NCI-H69 (cell line): ENCODE results near the gene COX7A2L.
"Not testable (repeated sequence)": the region's sequence is repeated elsewhere in the genome, so short reads cannot be mapped to it uniquely, and the experiment has no call there.

Experiments used
- DNase-seq: peaks from one replicate; lab custom pipeline; 2025; lab: John Stamatoyannopoulos, UW

COX7A2L gene

GRCh38 chr2:42360890-42361727, at the start of gene COX7A2L:
TSS of gene COX7A2L (minus strand) at chr2:42361217. CDS start at chr2:42361161, 56 bp downstream.
- peak; percentile 95 for DNase-seq

- DNase-seq = no peak
Observed at GRCh38 chr2:42408009-42408408, 47.0 kb upstream of the COX7A2L start.

GRCh38 chr2:42407476-42407875, 46.5 kb upstream of the COX7A2L start:
- DNase-seq = no peak

- no peak for DNase-seq
Observed at GRCh38 chr2:42404676-42405075, 43.7 kb upstream of the COX7A2L start.

GRCh38 chr2:42401773-42402172, 40.8 kb upstream of the COX7A2L start:
- no peak for DNase-seq

- not testable (repeated sequence) for DNase-seq
Observed at GRCh38 chr2:42398052-42398451, 37.0 kb upstream of the COX7A2L start.

GRCh38 chr2:42393320-42393719, 32.3 kb upstream of the COX7A2L start:
- not testable (repeated sequence) for DNase-seq

- DNase-seq = no peak
Observed at GRCh38 chr2:42392191-42392590, 31.2 kb upstream of the COX7A2L start.

GRCh38 chr2:42390401-42390969, 29.5 kb upstream of the COX7A2L start:
- no peak for DNase-seq

GRCh38 chr2:42386682-42387081, 25.7 kb upstream of the COX7A2L start:
- peak; percentile 4 for DNase-seq

GRCh38 chr2:42385225-42385624, 24.2 kb upstream of the COX7A2L start:
- DNase-seq = peak; percentile 26

- DNase-seq = no peak
Observed at GRCh38 chr2:42383855-42384530, 23.0 kb upstream of the COX7A2L start.

- DNase-seq = no peak
Observed at GRCh38 chr2:42382144-42382543, 21.1 kb upstream of the COX7A2L start.

- not testable (repeated sequence) for DNase-seq
Observed at GRCh38 chr2:42380026-42380425, 19.0 kb upstream of the COX7A2L start.

GRCh38 chr2:42378415-42378814, 17.4 kb upstream of the COX7A2L start:
- DNase-seq = no peak

GRCh38 chr2:42376758-42377157, 15.7 kb upstream of the COX7A2L start:
- peak; percentile 8 for DNase-seq

GRCh38 chr2:42372474-42373200, 11.6 kb upstream of the COX7A2L start:
- peak; percentile 66 for DNase-seq

GRCh38 chr2:42371611-42372473, 10.8 kb upstream of the COX7A2L start:
- DNase-seq = peak; percentile 88

GRCh38 chr2:42369532-42370229, 8.7 kb upstream of the COX7A2L start:
- peak; percentile 91 for DNase-seq

- DNase-seq = peak; percentile 93
Observed at GRCh38 chr2:42368817-42369531, 8.0 kb upstream of the COX7A2L start.
